CD4-positive, alpha-beta T cell treated with Interferon alpha-2 for 1 hour (primary cell): ENCODE data around the gene NACC1.

ENCODE experiments used
- DNase-seq, 2 donors: peaks; one replicate each; pipeline ENCODE4 v3.0.0-alpha.2; 2020 to 2022

Gene NACC1

DNA sequence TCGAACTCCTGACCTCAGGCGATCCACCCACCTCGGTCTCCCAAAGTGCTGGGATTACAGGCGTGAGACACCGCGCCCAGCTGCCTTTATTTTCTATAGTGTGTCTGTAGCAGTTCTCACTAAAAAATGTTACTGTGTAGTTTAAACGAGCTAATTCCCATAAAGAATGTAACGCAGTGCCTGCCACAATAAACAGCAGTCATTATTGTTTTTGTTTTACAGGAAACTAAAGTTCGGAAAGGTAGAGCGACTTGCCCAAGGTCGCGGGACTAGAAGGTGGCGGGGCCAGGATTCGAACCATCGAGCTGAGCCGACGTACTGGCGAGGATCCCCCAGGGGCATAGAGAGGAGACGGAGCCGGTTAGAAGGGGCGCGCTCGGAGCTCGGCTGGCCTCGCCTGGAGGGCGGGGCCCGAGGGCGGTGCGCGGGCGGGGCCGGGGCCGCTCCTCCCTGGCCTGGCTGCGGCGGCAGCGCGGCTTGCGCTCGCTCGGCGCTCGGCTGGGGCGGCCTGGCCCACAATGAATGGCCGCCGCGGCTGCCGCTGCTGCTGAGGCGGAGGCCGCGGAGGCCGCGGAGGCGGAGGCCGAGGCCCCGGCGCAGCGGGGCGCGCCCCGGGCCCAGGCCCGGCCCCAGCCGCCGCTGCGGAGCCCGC lies at the start of gene NACC1:
NACC1 (plus strand) TSS at position 493 of the 652 bp plus-strand sequence. CDS start 16,944 bp downstream, outside the sequence.
- DNase-seq = peak; percentile 90 to 92

DNA sequence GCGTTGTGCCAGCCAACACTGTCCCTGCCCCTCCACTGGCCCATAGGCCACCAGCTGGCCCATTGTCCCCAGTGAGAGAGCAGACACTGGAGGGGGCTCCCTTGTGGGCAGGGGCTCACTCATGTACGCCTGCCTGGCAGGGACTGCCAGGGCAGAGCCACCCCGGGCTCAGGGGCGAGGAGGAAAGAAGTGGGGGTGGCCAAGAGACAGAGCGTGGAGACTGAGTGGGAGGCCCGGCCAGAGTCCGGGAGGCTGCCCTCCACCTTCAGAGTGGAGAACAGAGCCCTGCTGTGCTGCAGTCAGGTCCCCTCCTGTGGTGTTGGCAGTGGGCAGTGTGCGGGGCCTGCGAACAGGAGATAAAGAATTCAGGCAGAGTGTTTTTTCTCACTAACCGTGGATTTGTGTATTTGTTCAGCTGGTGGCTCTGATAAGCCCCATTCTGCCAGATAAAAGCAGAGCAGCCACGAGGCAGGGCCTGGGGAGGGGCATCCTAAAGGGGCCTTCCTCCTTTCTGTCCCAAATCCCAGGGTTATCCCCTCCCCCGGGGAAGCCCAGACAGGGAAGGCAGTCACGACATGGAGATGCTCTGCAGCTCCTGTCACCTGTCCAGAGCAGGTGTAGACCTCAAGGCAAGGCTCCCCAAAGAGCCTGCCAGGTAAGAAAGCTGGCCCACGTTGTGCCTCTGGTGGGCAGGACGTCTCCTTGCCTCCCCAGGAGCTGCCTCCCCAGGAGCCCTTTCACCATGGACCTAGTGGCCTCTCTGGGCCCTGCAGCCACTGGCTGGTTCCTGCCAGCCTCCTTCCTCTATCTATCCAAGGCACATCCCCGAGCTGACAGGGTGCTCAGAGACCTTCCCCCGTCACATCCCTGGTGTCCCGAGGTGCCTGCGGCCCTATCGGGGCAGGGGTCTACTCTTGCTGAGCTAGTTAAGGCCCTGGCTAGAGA lies 48.4 kb upstream of the NACC1 start:
- no peak for DNase-seq

DNA sequence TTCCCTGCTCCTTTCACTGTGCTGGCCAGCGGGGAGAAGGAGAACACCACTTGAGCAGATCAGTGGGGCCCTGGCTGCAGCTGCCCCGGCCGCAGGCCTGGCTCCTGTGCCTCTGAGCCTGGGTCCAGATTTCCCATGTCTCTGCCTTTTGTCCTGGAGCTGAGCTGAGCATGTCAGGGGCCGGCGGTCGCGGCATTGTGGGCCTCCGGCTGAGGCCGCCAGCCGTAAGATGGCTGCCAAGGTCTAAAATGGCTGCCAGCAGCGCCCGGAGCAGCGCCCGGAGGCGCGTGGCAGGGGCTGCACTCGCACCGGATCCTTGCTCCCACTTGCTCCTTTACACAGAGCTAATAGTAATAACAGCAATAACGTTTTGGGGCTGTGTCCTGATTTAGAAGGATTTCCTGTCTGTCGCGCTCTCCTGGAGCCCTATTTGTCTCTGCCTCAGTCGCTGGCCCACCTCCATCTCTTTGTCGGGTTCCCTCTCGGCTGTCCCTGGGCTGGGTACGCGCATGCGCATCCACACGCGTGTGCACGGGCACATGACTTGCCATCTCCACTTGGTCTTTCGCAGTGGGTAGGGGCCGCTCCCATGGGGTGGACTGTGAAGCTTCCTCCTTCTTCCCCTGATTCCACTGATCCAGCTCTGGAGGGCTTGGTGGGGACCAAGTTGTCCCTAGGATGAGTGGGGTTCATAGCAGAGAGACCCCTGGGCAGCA lies 47.5 kb upstream of the NACC1 start:
- DNase-seq = no peak

DNA sequence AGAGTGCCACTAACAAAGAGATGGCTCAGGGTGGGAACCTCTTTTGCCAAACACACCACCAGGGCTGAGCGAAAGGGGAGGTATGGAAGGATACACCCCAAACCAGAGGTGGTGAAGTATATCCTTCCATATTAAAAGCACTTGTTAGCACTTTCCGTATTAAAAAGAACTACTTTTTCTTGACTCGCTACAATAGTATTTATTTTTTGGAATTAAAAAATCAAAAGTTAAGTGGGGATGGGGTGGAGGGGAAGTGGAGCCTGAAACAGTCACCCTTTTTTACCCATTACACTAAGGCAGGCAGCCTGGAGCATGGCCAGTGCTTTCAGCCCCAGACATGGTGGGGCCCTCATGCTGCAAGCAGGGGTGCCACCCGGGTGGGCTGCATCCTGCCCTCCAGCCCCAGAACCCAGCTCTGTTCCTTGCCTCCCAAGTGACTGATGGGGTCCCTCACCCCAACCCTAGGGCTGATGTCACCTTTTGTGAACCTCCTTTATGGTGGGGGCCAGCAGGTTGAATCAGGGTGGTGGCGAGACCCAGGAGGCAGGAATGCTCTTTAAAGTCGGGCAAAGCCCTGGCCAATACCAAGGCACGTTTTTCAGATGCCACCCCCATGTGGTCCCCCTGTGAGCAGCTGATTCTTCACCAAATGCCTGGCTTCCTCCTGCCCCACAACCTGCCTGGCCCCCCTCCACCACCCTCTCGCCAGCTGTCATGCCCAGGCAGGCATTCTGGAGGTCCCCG lies 46.4 kb upstream of the NACC1 start:
- DNase-seq = no peak

DNA sequence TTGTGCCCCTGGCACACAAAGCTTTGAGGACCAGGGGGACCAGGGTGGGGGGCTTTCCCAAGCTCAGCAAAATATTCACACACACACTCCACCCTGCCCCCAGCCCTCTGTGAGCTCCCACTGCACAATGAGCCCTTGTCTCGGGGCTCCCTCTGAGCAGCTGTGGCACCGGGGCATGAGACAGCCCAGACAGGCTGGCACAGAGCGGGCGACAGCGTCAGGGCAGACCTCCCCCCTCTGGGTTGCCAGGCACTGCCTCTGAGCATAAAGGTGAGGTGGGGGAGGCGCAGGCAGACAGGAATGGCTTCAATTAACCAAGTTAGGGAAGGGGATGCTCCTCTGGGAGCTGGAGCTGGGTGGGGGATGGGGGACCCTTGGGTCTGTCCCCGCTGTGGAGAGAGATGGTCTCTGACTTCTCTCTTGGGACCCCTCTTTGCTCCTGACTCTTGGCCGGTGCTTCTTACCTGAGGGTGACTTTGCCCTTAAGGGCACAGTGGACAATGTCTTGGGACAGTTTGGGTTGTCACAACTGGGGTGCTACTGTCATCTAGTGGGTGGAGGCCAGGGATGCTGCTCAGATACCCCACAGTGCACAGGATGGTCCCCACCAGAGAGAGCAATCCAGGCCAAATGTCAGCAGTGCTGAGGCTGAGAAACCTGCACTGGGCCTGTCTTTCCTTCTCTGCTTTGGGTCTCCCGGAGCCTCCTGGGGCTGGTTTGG lies 45.7 kb upstream of the NACC1 start:
- no peak for DNase-seq

DNA sequence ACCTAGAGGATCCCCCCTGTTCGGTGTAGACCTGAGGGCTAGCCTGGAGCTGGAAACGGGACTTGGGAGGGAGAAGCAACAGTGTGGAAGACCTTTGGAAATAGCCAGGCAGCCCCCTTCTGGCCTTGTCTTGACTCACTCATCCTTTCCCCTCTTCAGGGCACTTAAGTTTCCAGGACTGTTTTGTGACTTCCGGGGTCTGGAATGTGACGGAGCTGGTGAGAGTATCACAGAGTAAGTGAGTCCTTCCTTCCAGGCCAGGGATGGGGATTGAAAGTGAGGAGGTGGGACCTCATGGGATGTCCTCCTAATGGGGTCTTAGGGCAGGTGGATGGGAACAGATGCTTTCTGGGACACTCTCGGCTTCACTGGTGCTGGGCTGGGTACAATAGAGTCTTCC lies 44.8 kb upstream of the NACC1 start:
- no peak for DNase-seq

DNA sequence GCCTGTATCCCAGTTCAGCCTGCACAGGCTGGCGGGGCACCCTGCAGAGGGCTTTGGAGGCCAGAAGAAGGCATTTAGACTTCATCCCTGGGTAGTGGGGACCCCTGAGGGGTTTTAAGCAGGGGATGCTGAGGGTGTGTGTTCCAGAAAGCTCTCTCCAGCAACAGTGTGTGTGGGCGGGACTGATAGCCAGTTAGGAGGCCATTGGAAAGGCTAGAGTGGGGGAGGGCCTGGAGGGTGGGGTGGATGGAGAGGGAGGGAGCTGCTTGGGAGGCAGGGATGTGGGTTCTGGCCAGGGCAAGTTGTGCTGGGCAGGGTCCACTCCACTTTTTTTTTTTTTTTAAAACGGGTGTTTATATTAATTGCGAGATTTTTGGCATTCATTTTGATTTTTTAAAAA lies 43.7 kb upstream of the NACC1 start:
- no peak for DNase-seq

DNA sequence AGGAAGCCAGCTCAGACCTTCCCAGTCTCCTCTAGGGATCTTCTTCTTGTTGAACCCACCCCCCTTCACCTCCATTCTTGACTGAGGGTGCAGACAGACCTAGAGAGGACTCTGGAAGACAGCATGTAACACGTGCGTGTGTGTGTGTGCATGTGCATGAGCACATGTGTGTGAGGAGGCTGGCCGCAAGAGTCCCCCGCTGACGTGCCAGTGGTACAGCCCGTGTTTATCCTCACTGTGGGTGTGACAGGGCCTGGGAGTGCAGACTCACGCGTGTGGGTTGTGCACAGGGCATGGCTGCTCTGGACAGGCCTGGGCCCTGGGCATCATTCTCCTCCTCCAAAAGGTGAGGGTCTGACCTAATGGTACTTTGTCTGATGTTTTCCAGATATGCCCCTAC lies 41.7 kb upstream of the NACC1 start:
- DNase-seq = no peak

DNA sequence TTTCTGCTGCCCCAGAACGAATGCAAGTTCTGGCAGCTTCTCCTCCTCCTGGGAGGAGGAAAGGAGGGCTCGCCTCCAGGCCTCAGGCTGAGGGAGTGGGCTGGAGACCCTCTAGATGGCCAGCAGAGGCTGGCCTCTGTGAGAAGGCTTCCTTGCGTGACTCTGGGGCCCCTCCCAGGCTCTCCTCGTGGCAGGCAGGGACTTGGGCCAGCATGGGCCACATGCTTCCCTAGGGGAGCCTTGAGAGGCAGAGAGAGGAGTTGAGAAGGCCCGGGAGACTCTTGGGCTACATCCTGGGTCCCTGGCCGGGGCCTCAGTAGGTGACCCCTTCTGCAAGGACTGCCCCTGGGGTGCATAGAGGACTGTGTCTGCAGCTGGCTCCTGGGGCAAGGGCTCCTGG lies 41.3 kb upstream of the NACC1 start:
- no peak for DNase-seq

DNA sequence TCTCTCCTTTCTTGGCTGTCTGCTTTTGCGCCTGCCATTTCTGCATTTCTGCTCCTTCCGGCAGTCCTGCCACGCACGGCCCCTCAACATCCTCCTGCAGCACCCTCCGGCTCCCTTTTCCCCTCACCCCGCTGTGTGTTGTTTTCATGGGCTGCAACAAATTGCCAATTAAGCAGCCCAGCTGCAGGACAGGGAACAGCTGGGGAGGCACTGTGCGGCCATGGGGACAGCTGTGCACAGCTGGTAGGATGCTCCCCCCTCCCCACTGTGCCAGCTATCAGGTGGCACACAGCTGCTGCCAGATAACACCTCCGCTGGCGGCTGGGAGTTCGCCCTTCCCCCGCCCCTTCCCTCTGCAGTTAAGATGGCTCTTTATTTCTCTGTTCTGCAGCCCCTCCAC lies 40.8 kb upstream of the NACC1 start:
- DNase-seq = no peak

DNA sequence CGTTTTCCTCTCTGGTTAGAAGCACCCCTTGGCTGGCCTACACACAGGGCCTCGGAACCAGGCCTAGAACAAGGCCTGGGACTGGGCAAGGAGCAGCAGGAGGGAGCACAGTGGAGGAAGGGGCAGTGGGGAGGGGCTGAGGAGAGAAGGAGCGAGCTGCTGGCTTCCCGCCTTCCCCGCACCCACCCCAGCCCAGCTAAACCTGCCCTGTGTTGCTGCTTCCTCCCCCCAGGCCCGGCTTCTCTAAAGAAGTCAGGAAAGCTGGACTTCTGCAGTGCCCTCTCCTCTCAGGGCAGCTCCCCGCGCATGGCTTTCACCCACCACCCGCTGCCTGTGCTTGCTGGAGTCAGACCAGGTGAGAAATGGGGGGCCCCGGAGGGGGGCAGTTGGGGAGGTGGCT lies 39.7 kb upstream of the NACC1 start:
- DNase-seq = no peak

DNA sequence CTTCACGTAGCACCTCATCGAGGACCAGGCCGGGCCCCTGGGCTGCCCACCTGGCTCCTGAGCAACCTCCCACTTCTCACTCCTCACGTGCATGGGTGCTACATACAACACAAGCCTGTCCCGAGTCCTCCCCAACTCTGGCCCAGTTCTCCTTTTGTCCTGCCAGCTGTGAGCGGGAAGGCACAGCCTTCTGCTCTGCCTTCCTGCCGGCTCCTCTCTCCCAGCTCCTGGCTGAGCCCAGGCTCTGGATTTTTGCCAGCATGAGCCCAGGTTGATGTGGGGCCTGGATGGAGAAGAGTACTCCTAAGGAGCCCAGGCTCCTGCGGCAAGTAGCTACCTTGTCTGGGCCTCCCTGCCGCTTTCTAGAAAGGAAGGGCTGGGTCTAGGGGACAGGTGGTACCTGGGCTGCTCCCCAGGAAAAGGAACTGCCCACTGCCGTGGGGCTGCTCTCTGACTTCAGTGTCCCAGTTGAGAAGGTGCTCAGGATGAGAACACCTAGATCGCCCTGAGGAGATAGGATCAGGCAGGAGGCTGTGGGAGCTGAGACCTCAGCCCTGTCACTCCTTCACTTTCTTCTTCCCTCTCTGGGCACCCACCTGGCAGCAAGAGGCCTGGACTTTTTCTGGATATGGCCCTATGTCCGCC lies 39.0 kb upstream of the NACC1 start:
- DNase-seq = no peak

DNA sequence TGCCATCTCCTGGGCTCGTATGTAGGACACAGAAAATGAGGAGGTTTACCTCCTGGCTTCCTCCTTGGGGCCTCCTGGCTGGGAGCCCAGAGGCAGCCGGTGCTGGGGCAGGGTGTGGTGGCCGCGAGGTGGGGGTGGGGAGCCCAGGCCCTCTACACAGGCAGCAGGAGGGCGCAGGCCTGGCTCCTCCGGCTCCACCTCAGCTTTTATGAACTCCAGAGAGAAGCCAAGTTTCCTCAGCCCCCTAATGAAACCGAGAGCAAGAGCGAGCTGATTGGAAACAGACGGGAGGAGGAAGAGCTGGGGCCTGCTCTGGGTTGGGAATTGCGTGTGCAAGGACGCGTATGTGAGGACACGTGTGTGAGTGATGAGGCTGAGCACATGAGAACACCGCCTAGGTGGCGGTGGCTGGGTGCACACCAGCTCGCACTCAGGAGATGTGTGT lies 38.5 kb upstream of the NACC1 start:
- no peak for DNase-seq

DNA sequence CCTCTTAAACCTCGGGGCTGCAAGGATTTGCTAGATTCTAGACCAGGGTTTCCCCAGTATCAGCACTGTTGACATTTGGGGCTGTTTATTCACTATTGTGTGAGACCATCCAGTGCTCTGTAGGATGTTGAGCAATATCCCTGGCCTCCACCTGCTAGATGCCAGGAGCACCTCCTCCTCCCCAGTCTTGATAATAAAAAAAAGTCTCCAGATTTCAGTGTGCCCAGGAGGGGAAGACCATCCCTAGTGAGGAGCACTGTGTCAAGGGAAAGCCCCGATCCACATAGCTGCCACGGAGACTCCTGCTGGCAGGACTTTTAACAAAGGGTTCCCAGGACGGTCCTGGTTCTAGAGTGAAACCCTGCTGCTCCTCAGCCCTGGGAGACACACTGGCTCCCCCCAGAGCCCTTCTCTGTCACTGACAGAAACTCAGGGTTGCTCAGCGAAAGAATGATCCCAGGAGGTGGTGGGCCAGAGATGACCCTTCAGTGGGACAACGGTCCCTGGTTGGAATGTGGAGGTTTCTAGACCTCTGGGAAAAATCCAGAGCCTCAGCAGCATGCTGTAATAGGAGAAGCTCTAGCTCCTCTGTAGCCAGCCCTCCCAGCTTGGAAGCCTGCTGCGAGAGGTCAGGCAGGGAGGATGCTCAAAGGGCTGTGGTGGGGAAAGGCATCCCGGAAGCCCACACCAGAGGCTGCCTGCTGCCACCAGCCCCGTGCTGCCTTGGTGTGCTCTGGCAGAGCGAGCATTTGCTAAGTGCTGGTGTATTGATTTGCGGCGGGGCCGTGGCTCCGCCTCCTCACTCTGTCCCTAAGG lies 35.7 kb upstream of the NACC1 start:
- no peak for DNase-seq

DNA sequence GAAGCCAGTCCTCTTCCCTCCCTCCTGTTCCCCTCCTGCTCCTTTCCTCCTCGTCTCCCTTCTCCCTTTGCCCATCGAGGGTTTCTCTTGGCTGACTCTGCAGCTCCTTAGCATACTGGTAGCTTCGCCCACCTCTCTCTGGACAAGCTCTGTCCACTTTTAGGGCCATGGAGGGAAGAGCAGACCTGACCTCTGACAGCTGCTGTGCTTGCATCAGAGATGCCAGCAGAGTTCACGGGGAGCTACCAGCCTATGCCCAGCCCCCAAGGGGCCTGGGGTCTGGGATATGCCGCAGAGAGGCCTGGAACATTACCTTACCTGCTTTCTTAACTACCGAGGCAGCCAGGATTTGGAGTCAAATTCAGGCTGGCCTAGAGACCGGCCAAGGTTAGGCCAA lies 35.1 kb upstream of the NACC1 start:
- no peak for DNase-seq

DNA sequence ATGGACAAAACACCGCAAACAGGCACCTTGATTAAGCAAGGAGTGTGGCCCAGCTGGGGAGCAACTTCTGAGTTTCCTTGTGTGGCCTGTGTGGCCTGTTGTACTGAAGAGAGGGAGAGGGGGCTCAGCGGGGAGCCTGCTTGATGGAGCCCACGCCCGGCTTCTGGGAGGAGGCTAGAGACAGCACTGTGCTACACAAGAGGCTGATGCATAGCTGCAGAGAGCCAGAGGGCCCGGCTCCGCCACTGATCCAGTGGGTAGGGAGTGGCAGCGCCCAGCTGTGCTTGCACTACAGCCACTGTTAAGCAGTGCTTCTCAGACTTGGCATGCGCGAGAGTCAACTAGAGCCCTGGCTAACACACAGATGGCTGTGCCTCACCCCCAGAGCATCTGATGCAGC lies 34.4 kb upstream of the NACC1 start:
- DNase-seq = no peak

DNA sequence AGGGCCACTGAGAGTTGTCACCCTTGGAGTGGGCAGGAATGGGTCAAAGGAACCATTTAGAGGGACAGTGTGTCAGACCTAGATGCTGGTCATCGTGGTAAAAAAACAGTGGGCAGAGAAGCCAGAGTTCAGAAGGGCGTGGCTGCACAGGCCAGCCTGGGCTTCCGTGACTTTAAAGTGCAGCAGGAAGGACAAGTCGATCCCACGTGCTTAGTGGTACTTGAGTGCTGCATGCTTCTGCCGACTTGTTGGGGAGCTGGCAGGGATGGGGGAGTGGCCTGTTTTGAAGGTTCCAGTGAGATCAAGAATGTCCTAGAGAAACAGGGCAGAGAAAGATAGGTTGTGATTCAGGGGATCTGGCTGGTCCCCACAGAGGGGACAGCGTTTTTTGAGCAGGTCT lies 32.4 kb upstream of the NACC1 start:
- no peak for DNase-seq

DNA sequence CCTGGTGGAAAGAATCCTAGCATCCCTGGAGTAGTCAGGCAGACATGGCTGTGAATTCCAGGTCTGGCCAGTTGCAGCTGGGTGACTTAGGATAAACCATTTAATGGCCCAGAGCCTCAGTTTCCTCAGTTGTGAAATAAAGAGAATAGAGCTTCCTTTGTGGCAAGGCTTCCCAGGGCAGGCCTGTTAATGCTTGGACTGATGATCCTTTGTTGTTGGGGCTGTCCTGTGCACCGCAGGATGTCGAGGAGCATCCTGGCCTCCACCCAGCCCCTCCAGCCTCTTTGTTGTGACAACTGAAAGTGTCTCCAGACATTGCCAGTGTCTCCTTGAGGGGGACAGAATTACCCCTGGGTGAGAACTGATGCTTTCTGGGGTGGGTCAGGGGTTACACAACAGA lies 31.7 kb upstream of the NACC1 start:
- DNase-seq = no peak

DNA sequence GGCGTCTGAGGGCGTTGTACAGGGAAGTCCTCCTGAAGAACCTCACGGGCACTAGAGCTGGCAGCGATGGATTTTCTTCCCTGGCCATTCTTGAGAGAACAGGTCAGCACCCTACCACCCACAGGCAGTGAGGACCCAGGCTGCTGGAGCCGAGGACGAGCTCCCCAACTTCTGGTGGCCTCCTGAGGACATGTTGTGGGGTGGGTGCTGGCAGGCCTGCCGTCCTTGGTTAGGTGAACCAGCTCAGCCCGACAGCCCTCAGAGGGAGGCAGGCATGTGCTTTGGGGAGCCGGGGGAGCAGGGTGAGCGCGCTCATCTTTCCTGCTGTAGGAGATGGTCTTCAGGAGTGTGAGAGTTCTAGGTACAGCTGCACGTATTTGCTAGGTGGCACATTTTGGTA lies 30.8 kb upstream of the NACC1 start:
- no peak for DNase-seq

DNA sequence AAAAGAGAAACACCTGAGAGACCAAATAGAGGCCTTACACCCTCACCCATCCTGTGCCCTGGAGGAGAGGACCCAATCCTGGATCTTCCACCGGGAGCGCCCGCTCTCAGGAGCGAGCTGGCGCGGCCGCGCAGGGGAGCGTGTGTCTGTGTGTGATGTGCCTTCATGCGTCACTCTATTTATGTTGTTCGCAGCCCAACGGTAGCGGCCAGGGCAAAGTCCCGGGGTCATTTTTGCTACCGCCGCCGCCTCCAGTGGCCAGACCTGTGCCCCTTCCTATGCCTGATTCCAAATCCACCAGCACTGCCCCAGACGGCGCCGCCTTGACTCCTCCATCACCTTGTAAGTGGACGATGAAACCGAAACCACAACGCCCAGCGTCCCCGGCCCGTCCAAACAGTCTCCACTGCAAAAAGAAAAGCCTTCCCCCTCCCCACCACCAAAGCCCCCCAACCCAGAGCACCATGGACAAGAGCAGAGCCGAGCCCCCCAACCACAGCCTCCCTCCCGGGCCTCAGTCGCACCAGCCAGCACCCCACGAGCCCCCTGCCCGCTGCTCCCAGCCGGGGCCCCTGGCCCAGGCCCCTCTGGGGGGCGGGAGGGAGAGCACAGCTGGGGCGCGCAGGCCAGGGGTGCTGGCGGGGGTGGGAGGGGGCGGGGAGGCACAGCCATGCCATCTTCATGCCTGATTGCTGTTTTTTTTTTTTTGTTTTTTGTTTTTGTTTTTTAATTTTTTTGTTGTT lies 30.1 kb upstream of the NACC1 start:
- no peak for DNase-seq
